Measurements from ENCODE around the gene ADGRV1.

DNA sequence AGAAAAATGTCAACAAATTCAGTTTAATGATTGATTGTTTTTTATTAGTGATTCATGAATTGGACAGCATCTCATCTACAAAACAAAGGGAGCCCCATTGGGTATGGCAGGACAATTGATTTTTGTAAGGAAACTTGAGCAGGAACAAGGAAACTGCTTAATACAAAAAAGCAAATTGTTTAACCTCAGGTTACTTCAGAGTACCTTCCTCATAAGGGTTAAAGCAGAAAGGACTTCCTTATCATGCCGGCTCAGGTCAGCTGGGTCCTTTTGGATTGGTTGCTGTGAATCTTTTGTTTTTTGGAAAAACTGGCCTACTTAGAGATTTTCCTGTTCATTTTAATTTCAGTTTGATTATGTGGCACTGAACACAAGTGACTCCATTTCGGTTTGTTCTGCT, 612.7 kb downstream of the ADGRV1 start:
- no peak for TF ChIP-seq POLR2A (IDR thresholded peaks at IDR 0.05)
- TF ChIP-seq, protein P1, sequence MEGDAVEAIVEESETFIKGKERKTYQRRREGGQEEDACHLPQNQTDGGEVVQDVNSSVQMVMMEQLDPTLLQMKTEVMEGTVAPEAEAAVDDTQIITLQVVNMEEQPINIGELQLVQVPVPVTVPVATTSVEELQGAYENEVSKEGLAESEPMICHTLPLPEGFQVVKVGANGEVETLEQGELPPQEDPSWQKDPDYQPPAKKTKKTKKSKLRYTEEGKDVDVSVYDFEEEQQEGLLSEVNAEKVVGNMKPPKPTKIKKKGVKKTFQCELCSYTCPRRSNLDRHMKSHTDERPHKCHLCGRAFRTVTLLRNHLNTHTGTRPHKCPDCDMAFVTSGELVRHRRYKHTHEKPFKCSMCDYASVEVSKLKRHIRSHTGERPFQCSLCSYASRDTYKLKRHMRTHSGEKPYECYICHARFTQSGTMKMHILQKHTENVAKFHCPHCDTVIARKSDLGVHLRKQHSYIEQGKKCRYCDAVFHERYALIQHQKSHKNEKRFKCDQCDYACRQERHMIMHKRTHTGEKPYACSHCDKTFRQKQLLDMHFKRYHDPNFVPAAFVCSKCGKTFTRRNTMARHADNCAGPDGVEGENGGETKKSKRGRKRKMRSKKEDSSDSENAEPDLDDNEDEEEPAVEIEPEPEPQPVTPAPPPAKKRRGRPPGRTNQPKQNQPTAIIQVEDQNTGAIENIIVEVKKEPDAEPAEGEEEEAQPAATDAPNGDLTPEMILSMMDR (IDR thresholded peaks at IDR 0.05), result no peak
